Spinal cord (tissue), 10 donors: Measurements from ENCODE around the gene PDE4B. TPM values are rescaled to one million over a fixed set of nuclear protein-coding genes. Genes with fewer than 3 reads are reported as not detected.
A peak's percentile ranks its signal among the peaks of the same experiment; 100 is the strongest.

ENCODE experiments used
- DNase-seq, 6 donors: peaks; one replicate each; pipeline versions ENCODE4 v3.0.0 to v3.0.0-alpha.2; 2013 to 2015; ENCODE audit warnings: low spot score in 6 of 6, low read depth in 4 of 6
- H3K27ac ChIP-seq: one replicate; pipeline ENCODE4 v1.5.1; 2013; ENCODE audit warnings: low read depth, low read length, control low read depth
- H3K27me3 ChIP-seq: one replicate; pipeline ENCODE4 v1.6.1; 2013; ENCODE audit warnings: low read length; ENCODE audit not compliant: control insufficient read depth, insufficient read depth
- H3K36me3 ChIP-seq: one replicate; pipeline ENCODE4 v1.6.1; 2013; ENCODE audit warnings: low read length; ENCODE audit not compliant: control insufficient read depth, insufficient read depth
- H3K4me1 ChIP-seq: one replicate; pipeline ENCODE4 v1.6.1; 2013; ENCODE audit warnings: low read length; ENCODE audit not compliant: control insufficient read depth, insufficient read depth
- H3K4me3 ChIP-seq: one replicate; pipeline ENCODE4 v1.5.1; 2013; ENCODE audit warnings: low read depth, low read length, control low read depth
- H3K9me3 ChIP-seq: one replicate; pipeline ENCODE4 v1.6.1; 2013; ENCODE audit warnings: low read length; ENCODE audit not compliant: control insufficient read depth, insufficient read depth
- WGBS: methylation state at CpG from one replicate; pipeline ENCODE4 v1.1.5; 2013; ENCODE audit warnings: missing lambda C conversion rate; ENCODE audit not compliant: insufficient coverage; 5-methylcytosine and 5-hydroxymethylcytosine counted together
- long read RNA-seq, 4 donors: transcript quantifications; one replicate each; lab custom pipeline, GENCODE V29; 2026
- polyA plus RNA-seq, 2 donors: library from polyadenylated mRNA; unstranded; fragments of 120-200 nt; gene quantifications; one replicate each; pipeline ENCODE4 v1.2.1, GENCODE V29; 2013; ENCODE audit not compliant: insufficient read length in 2 of 2
- total RNA-seq, 2 donors: library from RNA; depleted of rRNA in 1 of 2; stranded (reverse); fragments of 120-200 nt in 1 of 2; fragments of >200 nt in 1 of 2; gene quantifications; one replicate each; pipeline versions ENCODE4 v1.2.3 to v1.2.4, GENCODE V29; 2013 to 2014
- donor health status: healthy.

The PDE4B gene
- total RNA-seq, result 100 to 1,000 TPM in 1 of 2 donors, 10 to 100 TPM in 1; 57.7 to 181 TPM
- 10 to 100 TPM; 84.9 to 96.4 TPM for polyA plus RNA-seq
- long read RNA-seq, donor 1, transcript PDE4B-207 (10 exons, 2,037 nt), result major isoform, 8 of 94 reads
- long read RNA-seq, donor 1, partial matches to known transcripts, result 82 of 94 reads
- long read RNA-seq, donor 1, other reads (novel, unspliced or antisense), result 0 of 94 reads
- long read RNA-seq, donor 2, partial matches to known transcripts, result 0 of 2 reads
- long read RNA-seq, donor 2, other reads (novel, unspliced or antisense), result 0 of 2 reads
- long read RNA-seq, donor 3, partial matches to known transcripts, result 16 of 17 reads
- long read RNA-seq, donor 3, other reads (novel, unspliced or antisense), result 0 of 17 reads
- long read RNA-seq, donor 4, partial matches to known transcripts, result 12 of 12 reads
- long read RNA-seq, donor 4, other reads (novel, unspliced or antisense), result 0 of 12 reads

DNA sequence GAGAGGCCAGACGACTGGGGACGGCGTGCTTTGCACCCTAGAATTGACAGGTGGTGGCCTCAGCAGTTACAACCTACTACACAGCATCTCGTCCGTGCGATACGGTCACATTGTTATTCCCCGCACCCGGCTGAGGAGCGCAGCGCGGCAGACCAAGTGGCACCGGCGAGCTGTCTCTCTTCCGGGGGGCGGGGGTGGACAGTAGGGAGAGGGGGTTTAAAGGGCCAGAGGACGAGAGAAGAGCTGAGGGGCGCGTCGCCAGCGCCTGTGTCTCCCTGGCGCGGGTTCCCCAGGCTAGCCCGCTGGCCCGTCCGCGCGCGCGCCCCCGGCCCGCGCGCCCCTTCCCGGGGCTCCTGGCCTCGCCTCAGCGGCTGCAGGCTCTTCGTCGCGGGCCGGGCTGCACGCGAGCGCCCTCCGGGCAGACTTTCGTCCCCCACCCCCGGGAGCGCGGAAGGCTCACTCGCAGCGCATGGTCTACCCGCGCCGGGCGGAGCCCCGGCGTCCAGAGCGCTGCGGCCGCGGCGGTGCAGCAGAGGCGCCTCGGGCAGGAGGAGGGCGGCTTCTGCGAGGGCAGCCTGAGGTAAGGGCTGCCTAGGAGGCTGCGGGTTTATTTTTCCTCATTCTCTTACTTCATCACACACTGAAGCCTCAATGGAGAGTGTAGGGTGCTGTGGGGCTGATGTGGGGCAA, at the start of gene PDE4B:
TSS of gene PDE4B (plus strand) at position 227 of the 690 bp plus-strand sequence.
- WGBS, result under 1% methylated on average over 55 of the region's 67 CpGs
- H3K36me3 ChIP-seq, result no peaks in the 10 kb centered on the region
- peak within 1 kb of the TSS; percentile 37 for H3K4me3 ChIP-seq
- H3K9me3 ChIP-seq, result peaks cover 1% of the 10 kb centered on the region
- H3K27me3 ChIP-seq, result peaks cover 23% of the 10 kb centered on the region
- peak in 4 of 6 donors; percentile 28 to 79 (median 48) for DNase-seq
- H3K27ac ChIP-seq, result no peak within 1 kb of the TSS
- H3K4me1 ChIP-seq, result peaks cover 18% of the 10 kb centered on the region

GRCh38 chr1:65744731-65745130, 48.0 kb upstream of the PDE4B start:
- DNase-seq, result no peak
- Histone ChIP-seq H3K9me3 (peaks cover 10% of the 10 kb centered on the region), H3K27ac (no peak overlapping the region), H3K4me3 (no peak overlapping the region), H3K27me3 (no peaks in the 10 kb centered on the region), H3K4me1 (no peaks in the 10 kb centered on the region), H3K36me3 (no peaks in the 10 kb centered on the region)
- 100% methylated on average over 1 of the region's 1 CpG for WGBS

DNA sequence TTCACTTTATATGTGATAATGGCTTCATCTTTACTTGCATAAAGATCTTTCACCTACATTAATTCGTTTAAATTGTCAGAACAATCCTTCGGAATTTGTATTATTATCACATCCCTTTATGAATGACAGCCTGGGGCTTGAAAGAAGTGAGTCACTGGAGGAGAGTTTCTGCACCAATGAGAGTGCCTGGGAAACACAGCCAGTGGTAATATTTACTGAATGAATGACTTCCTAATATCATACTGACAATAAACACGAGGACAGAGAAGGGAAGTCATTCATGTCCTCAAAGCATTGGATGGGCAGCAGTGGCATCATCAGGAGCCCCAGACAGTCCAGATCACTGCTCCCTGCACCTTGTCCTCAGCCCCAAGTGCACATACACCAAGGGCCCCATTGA, 40.7 kb upstream of the PDE4B start:
- no peaks in the 10 kb centered on the region for H3K9me3 ChIP-seq
- no peaks in the 10 kb centered on the region for H3K4me1 ChIP-seq
- 67% methylated on average over 1 of the region's 3 CpGs for WGBS
- DNase-seq, result no peak
- H3K4me3 ChIP-seq, result no peak overlapping the region
- H3K36me3 ChIP-seq, result no peaks in the 10 kb centered on the region
- no peak overlapping the region for H3K27ac ChIP-seq
- H3K27me3 ChIP-seq, result no peaks in the 10 kb centered on the region

GRCh38 chr1:65756616-65757015, 36.1 kb upstream of the PDE4B start:
- H3K9me3 ChIP-seq, result no peaks in the 10 kb centered on the region
- no peak overlapping the region for H3K27ac ChIP-seq
- H3K27me3 ChIP-seq, result no peaks in the 10 kb centered on the region
- peak in 1 of 6 donors; percentile 6 for DNase-seq
- no peak overlapping the region for H3K4me3 ChIP-seq
- H3K36me3 ChIP-seq, result no peaks in the 10 kb centered on the region
- no peaks in the 10 kb centered on the region for H3K4me1 ChIP-seq

DNA sequence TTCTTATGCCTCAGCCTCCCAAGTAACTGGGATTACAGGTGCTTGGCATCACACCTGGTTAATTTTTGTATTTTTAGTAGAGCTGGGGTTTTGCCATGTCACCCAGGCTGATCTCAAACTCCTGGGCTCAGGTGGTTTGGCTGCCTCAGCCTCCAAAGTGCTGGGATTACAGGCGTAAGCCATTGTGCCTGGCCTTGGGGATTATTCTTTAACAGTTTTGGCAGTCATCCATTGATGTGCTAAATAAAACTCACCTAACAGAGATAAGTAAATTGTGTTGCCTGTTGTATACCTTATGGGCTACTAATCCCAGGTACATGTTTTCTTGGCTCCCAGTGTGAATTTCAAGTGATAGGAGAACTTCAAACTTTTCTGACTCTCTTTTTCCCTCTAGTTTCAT, 35.2 kb upstream of the PDE4B start:
- no CpG with 5 or more reads among the region's 1 CpG for WGBS
- H3K27ac ChIP-seq, result no peak overlapping the region

DNA sequence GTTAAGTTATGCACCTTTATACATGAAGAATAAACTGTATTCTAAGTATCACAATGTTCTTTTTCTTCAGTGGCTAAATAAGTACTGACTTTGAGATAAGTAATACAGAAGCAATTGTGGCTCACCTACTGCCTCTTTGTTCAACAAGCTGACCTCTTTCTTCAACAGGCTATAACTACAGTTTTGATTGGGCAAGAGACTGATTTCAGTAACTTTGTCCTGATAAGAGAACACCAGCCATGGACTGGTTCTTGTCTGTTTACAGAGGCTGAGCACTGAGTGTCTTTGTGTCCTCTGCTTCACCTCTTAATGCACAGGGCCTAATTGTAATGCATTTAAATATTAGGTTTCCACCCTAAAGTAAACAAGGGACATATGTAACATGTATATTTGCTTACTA, 34.6 kb upstream of the PDE4B start:
- Histone ChIP-seq H3K27ac (no peak overlapping the region), H3K27me3 (no peaks in the 10 kb centered on the region), H3K9me3 (no peaks in the 10 kb centered on the region), H3K36me3 (no peaks in the 10 kb centered on the region), H3K4me3 (no peak overlapping the region), H3K4me1 (no peaks in the 10 kb centered on the region)
- no peak for DNase-seq

More for the DNA sequence above, 35.2 kb upstream of the PDE4B start:
- Histone ChIP-seq H3K27me3 (no peaks in the 10 kb centered on the region), H3K36me3 (no peaks in the 10 kb centered on the region), H3K4me3 (no peak overlapping the region), H3K4me1 (no peaks in the 10 kb centered on the region), H3K9me3 (no peaks in the 10 kb centered on the region)
- no peak for DNase-seq

DNA sequence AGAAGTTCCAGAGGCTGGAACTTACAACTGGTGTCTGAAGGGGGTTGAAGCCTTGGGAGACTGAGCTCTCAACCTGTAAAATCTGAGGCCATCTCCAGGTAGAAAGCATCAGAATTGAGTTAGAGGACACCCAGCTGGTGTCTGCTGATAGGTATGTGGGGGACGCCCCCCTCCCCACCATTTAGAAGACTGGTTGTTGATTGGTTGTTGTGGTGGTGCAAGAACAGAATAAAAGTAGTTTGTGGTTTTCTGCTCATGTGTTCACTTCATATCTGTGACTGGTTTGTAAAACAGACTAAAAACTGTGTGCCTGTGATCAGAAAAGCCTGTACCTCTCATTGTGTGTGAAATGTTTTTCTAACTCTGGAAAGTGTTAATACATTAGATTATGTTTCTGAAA, 33.2 kb upstream of the PDE4B start:
- Histone ChIP-seq H3K4me3 (no peak overlapping the region), H3K9me3 (no peaks in the 10 kb centered on the region), H3K27ac (no peak overlapping the region), H3K27me3 (no peaks in the 10 kb centered on the region), H3K4me1 (no peaks in the 10 kb centered on the region), H3K36me3 (no peaks in the 10 kb centered on the region)
- no peak for DNase-seq
- WGBS, result no CpG with 5 or more reads among the region's 1 CpG

- H3K4me1 ChIP-seq, result no peaks in the 10 kb centered on the region
- no peaks in the 10 kb centered on the region for H3K9me3 ChIP-seq
- no peak overlapping the region for H3K27ac ChIP-seq
- no peak for DNase-seq
- 88% methylated on average over 4 of the region's 8 CpGs for WGBS
- H3K27me3 ChIP-seq, result no peaks in the 10 kb centered on the region
- H3K36me3 ChIP-seq, result no peaks in the 10 kb centered on the region
- no peak overlapping the region for H3K4me3 ChIP-seq
These were observed 30.4 kb upstream of the PDE4B start for GRCh38 chr1:65762081-65762862.

GRCh38 chr1:65764052-65764451, 28.6 kb upstream of the PDE4B start:
- DNase-seq, result no peak
- Histone ChIP-seq H3K4me3 (no peak overlapping the region), H3K4me1 (no peaks in the 10 kb centered on the region), H3K27ac (no peak overlapping the region), H3K36me3 (no peaks in the 10 kb centered on the region), H3K27me3 (no peaks in the 10 kb centered on the region), H3K9me3 (no peaks in the 10 kb centered on the region)
